ENCODE results near the gene RAVER1.

RAVER1 gene

DNA sequence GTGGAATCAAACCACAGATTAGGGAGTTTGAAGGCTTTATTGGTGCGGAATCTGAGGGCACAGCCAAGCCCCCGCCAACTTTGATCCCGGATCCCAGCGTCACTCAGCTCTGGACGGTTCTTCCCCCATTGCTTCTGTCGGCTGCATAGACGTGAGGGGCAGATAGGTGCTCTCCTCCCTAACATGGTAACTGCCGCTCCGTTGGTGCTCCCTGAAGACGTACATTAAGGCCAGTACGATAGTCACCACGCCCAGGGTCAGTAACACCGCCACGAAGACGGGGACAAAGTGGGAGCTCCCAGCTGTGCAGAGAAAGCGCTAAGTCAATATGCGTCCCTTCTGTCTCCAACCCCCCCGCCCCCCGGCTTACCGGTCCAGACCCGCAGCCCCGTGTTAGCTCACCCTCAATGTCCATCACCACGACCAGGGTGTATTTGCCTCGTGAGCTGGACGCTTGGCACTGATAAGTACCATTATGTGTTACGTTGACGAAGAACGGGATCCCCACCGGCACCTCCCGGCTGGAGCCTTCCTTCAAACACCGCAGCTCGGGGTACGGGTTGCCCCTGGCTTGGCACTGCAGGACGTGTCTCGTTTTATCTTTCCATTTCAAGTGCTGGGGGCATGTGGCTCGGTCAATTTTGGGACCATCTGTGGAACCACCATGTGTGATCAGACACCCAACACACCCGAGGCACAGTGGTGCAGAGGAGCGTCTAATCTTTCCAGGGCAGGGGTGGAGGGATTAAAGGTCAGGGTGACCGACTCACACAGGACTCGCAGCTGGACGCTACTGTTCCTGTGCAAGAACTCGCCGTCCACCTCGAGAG lies 644 bp upstream of the RAVER1 start:
- no peak overlapping the region for H2BK5ac ChIP-seq (ENCODE audit: low read depth, low read length, poor library complexity, severe bottlenecking)
- peak overlapping the region in 1 of 2 experiments; percentile 29 for H3K23ac ChIP-seq (ENCODE audit: low read length in 2 of 2)
- H4K91ac ChIP-seq (ENCODE audit: low read length): peak overlapping the region; percentile 52
- no peak for DNase-seq
- peak overlapping the region in 1 of 2 experiments; percentile 53 for H3K14ac ChIP-seq (ENCODE audit: low read length in 2 of 2)
- peaks cover 15 to 16% of the 10 kb centered on the region in 2 experiments for H3K36me3 ChIP-seq (ENCODE audit: control insufficient read depth in 1 of 2, insufficient read depth in 2 of 2, low read depth in 1 of 2, low read length in 2 of 2)
- WGBS: 4% methylated on average over 44 of the region's 44 CpGs
- H3K9ac ChIP-seq (ENCODE audit: low read length): peak overlapping the region; percentile 98
- H2AK5ac ChIP-seq (ENCODE audit: low read length, severe bottlenecking): no peak overlapping the region
- H3K27me3 ChIP-seq (ENCODE audit: control insufficient read depth in 1 of 2, insufficient read depth in 1 of 2, low read length in 2 of 2): peaks cover 0 to 3% of the 10 kb centered on the region in 2 experiments
- H3K9me3 ChIP-seq (ENCODE audit: control insufficient read depth, low read length): no peaks in the 10 kb centered on the region
- peak overlapping the region; percentile 58 to 97 for H3K4me3 ChIP-seq (ENCODE audit: insufficient read depth in 1 of 2, low read depth in 1 of 2, low read length in 2 of 2)
- no peak overlapping the region for H3K27ac ChIP-seq (ENCODE audit: low read length, poor library complexity, severe bottlenecking)
- H3K4me2 ChIP-seq (ENCODE audit: low read length, poor library complexity, severe bottlenecking): peak overlapping the region; percentile 82
- H3K18ac ChIP-seq (ENCODE audit: low read depth in 1 of 2, low read length in 2 of 2): peak overlapping the region; percentile 37 to 73
- peaks cover 21% of the 10 kb centered on the region for H3K4me1 ChIP-seq (ENCODE audit: control insufficient read depth, insufficient read depth, low read depth, low read length)
- H2BK120ac ChIP-seq (ENCODE audit: low read depth, low read length): no peak overlapping the region
- H3K4ac ChIP-seq (ENCODE audit: low read depth in 1 of 2, low read length in 2 of 2): peak overlapping the region; percentile 57 to 75
- peak overlapping the region; percentile 26 for H2BK15ac ChIP-seq (ENCODE audit: low read depth, poor library complexity, severe bottlenecking)
- H4K8ac ChIP-seq (ENCODE audit: low read length): peak overlapping the region; percentile 8
- peak overlapping the region; percentile 65 for H2AFZ ChIP-seq (ENCODE audit: low read depth, low read length)
- H2BK12ac ChIP-seq (ENCODE audit: low read length in 2 of 2): peak overlapping the region; percentile 11 to 73
- peaks cover 22% of the 10 kb centered on the region for H3K79me1 ChIP-seq (replicated peaks; ENCODE audit: low read length, poor library complexity, severe bottlenecking)

DNA sequence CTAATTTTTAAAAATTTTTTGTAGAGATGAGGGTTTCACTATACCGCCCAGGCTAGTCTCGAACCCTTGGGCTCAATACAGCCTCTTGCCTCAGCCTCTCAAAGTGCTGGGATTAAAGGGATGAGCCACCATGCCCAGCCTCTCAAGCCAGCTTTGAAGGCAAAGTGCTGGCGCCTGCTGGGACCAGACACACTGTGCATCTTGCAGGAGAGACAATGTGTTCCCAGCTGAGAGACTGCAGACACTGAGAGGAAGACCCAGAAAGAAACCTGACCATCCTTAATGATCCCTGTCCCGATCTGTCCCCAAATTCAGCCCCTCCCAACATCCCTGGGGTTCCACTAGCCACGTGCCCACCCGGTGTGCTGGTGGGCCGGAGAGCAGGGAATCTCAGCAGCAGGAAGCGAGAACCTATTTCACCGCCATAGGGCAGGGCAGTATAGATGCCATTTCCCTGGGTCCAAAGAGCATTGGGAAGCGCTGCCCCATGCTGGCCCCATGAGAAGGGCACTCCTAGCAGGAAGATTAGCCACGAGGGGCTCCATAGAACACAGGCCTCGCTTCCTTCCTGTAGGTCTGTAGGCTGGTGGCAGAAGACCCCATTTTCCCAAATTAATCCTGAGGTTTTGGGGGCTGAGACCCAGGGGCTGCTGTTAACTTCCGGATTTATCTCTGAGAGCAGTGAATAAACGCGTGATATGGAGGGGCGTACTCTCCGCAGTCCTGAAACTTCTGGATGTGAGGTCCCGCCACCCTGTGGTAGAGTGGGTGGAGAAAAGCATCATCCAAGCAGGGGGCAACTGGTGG lies 968 bp downstream of the RAVER1 start:
- Histone ChIP-seq H3K9ac (ENCODE audit: low read length) (peak overlapping the region; percentile 98), H3K36me3 (ENCODE audit: control insufficient read depth in 1 of 2, insufficient read depth in 2 of 2, low read depth in 1 of 2, low read length in 2 of 2) (peaks cover 30 to 32% of the 10 kb centered on the region in 2 experiments), H3K4me1 (ENCODE audit: control insufficient read depth, insufficient read depth, low read depth, low read length) (peaks cover 21% of the 10 kb centered on the region), H4K91ac (ENCODE audit: low read length) (no peak overlapping the region), H3K14ac (ENCODE audit: low read length in 2 of 2) (peak overlapping the region in 1 of 2 experiments; percentile 22), H3K4me2 (ENCODE audit: low read length, poor library complexity, severe bottlenecking) (peak overlapping the region; percentile 55), H3K79me1 (replicated peaks; ENCODE audit: low read length, poor library complexity, severe bottlenecking) (peaks cover 34% of the 10 kb centered on the region), H3K18ac (ENCODE audit: low read depth in 1 of 2, low read length in 2 of 2) (no peak overlapping the region), H2BK12ac (ENCODE audit: low read length in 2 of 2) (no peak overlapping the region), H2BK15ac (ENCODE audit: low read depth, poor library complexity, severe bottlenecking) (no peak overlapping the region), H3K4ac (ENCODE audit: low read depth in 1 of 2, low read length in 2 of 2) (no peak overlapping the region), H4K8ac (ENCODE audit: low read length) (no peak overlapping the region), H2AK5ac (ENCODE audit: low read length, severe bottlenecking) (no peak overlapping the region), H2BK5ac (ENCODE audit: low read depth, low read length, poor library complexity, severe bottlenecking) (no peak overlapping the region), H3K27ac (ENCODE audit: low read length, poor library complexity, severe bottlenecking) (peak overlapping the region; percentile 28), H2BK120ac (ENCODE audit: low read depth, low read length) (no peak overlapping the region), H3K9me3 (ENCODE audit: control insufficient read depth, low read length) (no peaks in the 10 kb centered on the region), H2AFZ (ENCODE audit: low read depth, low read length) (no peak overlapping the region), H3K4me3 (ENCODE audit: insufficient read depth in 1 of 2, low read depth in 1 of 2, low read length in 2 of 2) (peak overlapping the region; percentile 89 to 97), H3K23ac (ENCODE audit: low read length in 2 of 2) (no peak overlapping the region), H3K27me3 (ENCODE audit: control insufficient read depth in 1 of 2, insufficient read depth in 1 of 2, low read length in 2 of 2) (no peaks in the 10 kb centered on the region)
- WGBS: 44% methylated on average over 18 of the region's 18 CpGs
- DNase-seq: no peak

- H2AK5ac ChIP-seq (ENCODE audit: low read length, severe bottlenecking): no peak overlapping the region
- DNase-seq: no peak
- H3K27me3 ChIP-seq (ENCODE audit: control insufficient read depth in 1 of 2, insufficient read depth in 1 of 2, low read length in 2 of 2): no peaks in the 10 kb centered on the region
- H4K91ac ChIP-seq (ENCODE audit: low read length): no peak overlapping the region
- no peak overlapping the region for H2BK120ac ChIP-seq (ENCODE audit: low read depth, low read length)
- H3K9me3 ChIP-seq (ENCODE audit: control insufficient read depth, low read length): no peaks in the 10 kb centered on the region
- no peak overlapping the region for H3K4ac ChIP-seq (ENCODE audit: low read depth in 1 of 2, low read length in 2 of 2)
- H3K36me3 ChIP-seq (ENCODE audit: control insufficient read depth in 1 of 2, insufficient read depth in 2 of 2, low read depth in 1 of 2, low read length in 2 of 2): peaks cover 53 to 56% of the 10 kb centered on the region in 2 experiments
- H2BK12ac ChIP-seq (ENCODE audit: low read length in 2 of 2): no peak overlapping the region
- no peak overlapping the region for H3K4me3 ChIP-seq (ENCODE audit: insufficient read depth in 1 of 2, low read depth in 1 of 2, low read length in 2 of 2)
- H2BK15ac ChIP-seq (ENCODE audit: low read depth, poor library complexity, severe bottlenecking): no peak overlapping the region
- 94% methylated on average over 13 of the region's 13 CpGs for WGBS
- H3K18ac ChIP-seq (ENCODE audit: low read depth in 1 of 2, low read length in 2 of 2): no peak overlapping the region
- no peak overlapping the region for H3K23ac ChIP-seq (ENCODE audit: low read length in 2 of 2)
- H3K27ac ChIP-seq (ENCODE audit: low read length, poor library complexity, severe bottlenecking): no peak overlapping the region
- H2BK5ac ChIP-seq (ENCODE audit: low read depth, low read length, poor library complexity, severe bottlenecking): no peak overlapping the region
- peaks cover 42% of the 10 kb centered on the region for H3K79me1 ChIP-seq (replicated peaks; ENCODE audit: low read length, poor library complexity, severe bottlenecking)
- no peak overlapping the region for H3K14ac ChIP-seq (ENCODE audit: low read length in 2 of 2)
- H3K4me1 ChIP-seq (ENCODE audit: control insufficient read depth, insufficient read depth, low read depth, low read length): peaks cover 14% of the 10 kb centered on the region
- H3K9ac ChIP-seq (ENCODE audit: low read length): no peak overlapping the region
- peak overlapping the region; percentile 7 for H4K8ac ChIP-seq (ENCODE audit: low read length)
- H3K4me2 ChIP-seq (ENCODE audit: low read length, poor library complexity, severe bottlenecking): no peak overlapping the region
- H2AFZ ChIP-seq (ENCODE audit: low read depth, low read length): no peak overlapping the region
These were observed 3.8 kb downstream of the RAVER1 start for GRCh38 chr19:10329555-10329954.

All from mesenchymal stem cell (in vitro differentiated cells and primary cell).